ENCODE data around the gene RTL3. TPM values are rescaled to one million over a fixed set of nuclear protein-coding genes. Genes with fewer than 3 reads are reported as not detected.
"Not testable (repeated sequence)": the region's sequence is repeated elsewhere in the genome, so short reads cannot be mapped to it uniquely, and the experiment has no call there.

Gene RTL3
- total RNA-seq, 1 donor = under 0.01 TPM

- DNase-seq (ENCODE audit: low read depth) = peak; percentile 50
- no peak overlapping the region for H3K4me3 ChIP-seq (ENCODE audit: low read depth, low read length)
- no peak for TF ChIP-seq CTCF (IDR thresholded peaks at IDR 0.05; ENCODE audit: insufficient read depth, low read depth, low read length)
Measured at GRCh38 chrX:78653118-78653822, 5.9 kb downstream of the RTL3 start.

- DNase-seq (ENCODE audit: low read depth) = peak; percentile 40
- no peak overlapping the region for H3K4me3 ChIP-seq (ENCODE audit: low read depth, low read length)
- no peak for TF ChIP-seq CTCF (IDR thresholded peaks at IDR 0.05; ENCODE audit: insufficient read depth, low read depth, low read length)
Measured at GRCh38 chrX:78650906-78651437, 8.2 kb downstream of the RTL3 start.

GRCh38 chrX:78643874-78644273 is 15.3 kb downstream of the RTL3 start:
- H3K4me3 ChIP-seq (ENCODE audit: low read depth, low read length) = no peak overlapping the region
- TF ChIP-seq CTCF (IDR thresholded peaks at IDR 0.05; ENCODE audit: insufficient read depth, low read depth, low read length) = no peak
- no peak for DNase-seq (ENCODE audit: low read depth)

GRCh38 chrX:78643096-78643495 is 16.0 kb downstream of the RTL3 start:
- peak; percentile 19 for DNase-seq (ENCODE audit: low read depth)
- H3K4me3 ChIP-seq (ENCODE audit: low read depth, low read length) = no peak overlapping the region
- no peak for TF ChIP-seq CTCF (IDR thresholded peaks at IDR 0.05; ENCODE audit: insufficient read depth, low read depth, low read length)

GRCh38 chrX:78636096-78636495 is 23.0 kb downstream of the RTL3 start:
- DNase-seq (ENCODE audit: low read depth) = not testable (repeated sequence)

GRCh38 chrX:78624962-78625909 is 33.9 kb downstream of the RTL3 start:
- no peak overlapping the region for H3K4me3 ChIP-seq (ENCODE audit: low read depth, low read length)
- no peak for TF ChIP-seq CTCF (IDR thresholded peaks at IDR 0.05; ENCODE audit: insufficient read depth, low read depth, low read length)
- peak; percentile 28 for DNase-seq (ENCODE audit: low read depth)

More at GRCh38 chrX:78636096-78636495, 23.0 kb downstream of the RTL3 start:
- H3K4me3 ChIP-seq (ENCODE audit: low read depth, low read length) = not testable (repeated sequence)

GRCh38 chrX:78624426-78624825 is 34.7 kb downstream of the RTL3 start:
- no peak for DNase-seq (ENCODE audit: low read depth)
- no peak for TF ChIP-seq CTCF (IDR thresholded peaks at IDR 0.05; ENCODE audit: insufficient read depth, low read depth, low read length)
- H3K4me3 ChIP-seq (ENCODE audit: low read depth, low read length) = no peak overlapping the region

Measured in fibroblast of villous mesenchyme (primary cell).